IMR-90 (cell line): ENCODE measurements around the gene F2RL1. TPM values are rescaled to one million over a fixed set of nuclear protein-coding genes. Genes with fewer than 3 reads are reported as not detected.

Experiments
- ATAC-seq: fragments of 200-7000 bp; cut with Tn5 transposase; 2 replicates; pipeline ENCODE4 v1.9.1; 2020; ENCODE audit warnings: low read depth, mild to moderate bottlenecking, moderate library complexity
- BruUV-seq: library from RNA; stranded (reverse); fragments of 400-500 nt; replicated peaks from 2 replicates; lab custom pipeline; 2021; lab: Mats Ljungman, UMichigan
- CTCF ChIA-PET: fragments of 300-600 bp; formaldehyde crosslinking; extraction: SDS; loops from one replicate; lab custom pipeline; 2021; ENCODE audit warnings: antibody characterized with exemption; lab: Yijun Ruan, JAX
- POLR2A ChIA-PET: fragments of 300-600 bp; sonication (Branson Sonifier 250); formaldehyde crosslinking; loops from one replicate; lab custom pipeline; 2022; ENCODE audit warnings: antibody characterized with exemption; ENCODE audit not compliant: unreplicated experiment; lab: Charles Lee
- DNase-seq: peaks from one replicate; pipeline ENCODE4 v3.0.0; 2013
- H2AFZ ChIP-seq: replicated peaks from 2 replicates; pipeline ENCODE3; 2013; ENCODE audit warnings: low read length, mild to moderate bottlenecking; ENCODE audit not compliant: poor library complexity
- H2AK5ac ChIP-seq: 2 replicates; pipeline ENCODE4 v1.6.1; 2013; ENCODE audit warnings: low read depth, low read length, inconsistent platforms
- H2AK9ac ChIP-seq: replicated peaks from 2 replicates; pipeline ENCODE3; 2013; ENCODE audit warnings: mild to moderate bottlenecking, low read depth, low read length, moderate library complexity; ENCODE audit not compliant: poor library complexity
- H2BK120ac ChIP-seq: 2 replicates; pipeline ENCODE4 v1.6.1; 2013; ENCODE audit warnings: low read depth, low read length, inconsistent platforms
- H2BK15ac ChIP-seq: 3 replicates; pipeline ENCODE4 v1.6.1; 2013; ENCODE audit warnings: low read depth, low read length, inconsistent platforms
- H2BK20ac ChIP-seq: 2 replicates; pipeline ENCODE4 v1.6.1; 2013; ENCODE audit warnings: low read depth, mild to moderate bottlenecking, inconsistent platforms, low read length, moderate library complexity
- H2BK5ac ChIP-seq: 2 replicates; pipeline ENCODE4 v1.6.1; 2013; ENCODE audit warnings: mild to moderate bottlenecking, low read depth, low read length, inconsistent platforms; ENCODE audit not compliant: poor library complexity, severe bottlenecking
- H3K14ac ChIP-seq: replicated peaks from 2 replicates; pipeline ENCODE4 v1.6.1; 2013; ENCODE audit warnings: low read depth, low read length, inconsistent platforms
- H3K18ac ChIP-seq: 2 replicates; pipeline ENCODE4 v1.6.1; 2013; ENCODE audit warnings: low read depth, low read length, control low read depth
- H3K23ac ChIP-seq: 2 replicates; pipeline ENCODE4 v1.6.1; 2013; ENCODE audit warnings: low read depth, low read length, inconsistent platforms
- H3K27ac ChIP-seq: 2 replicates; pipeline ENCODE4 v1.5.1; 2013; ENCODE audit warnings: mild to moderate bottlenecking, control low read depth, low read length; ENCODE audit not compliant: insufficient read depth
- H3K27me3 ChIP-seq: 2 replicates; pipeline ENCODE4 v1.6.1; 2013; ENCODE audit warnings: low read length; ENCODE audit not compliant: control insufficient read depth, insufficient read depth
- H3K36me3 ChIP-seq: 2 replicates; pipeline ENCODE4 v1.6.1; 2013; ENCODE audit warnings: low read length, mixed read lengths; ENCODE audit not compliant: control insufficient read depth, insufficient read depth
- H3K4ac ChIP-seq: 2 replicates; pipeline ENCODE4 v1.6.1; 2013; ENCODE audit warnings: low read depth, low read length, inconsistent platforms
- H3K4me1 ChIP-seq: 2 replicates; pipeline ENCODE4 v1.6.1; 2013; ENCODE audit warnings: low read length, mixed read lengths; ENCODE audit not compliant: control insufficient read depth, insufficient read depth
- H3K4me2 ChIP-seq: 2 replicates; pipeline ENCODE4 v1.6.1; 2013; ENCODE audit warnings: low read depth, mild to moderate bottlenecking, control low read depth, low read length, moderate library complexity
- H3K4me3 ChIP-seq: 2 replicates; pipeline ENCODE4 v1.5.1; 2013; ENCODE audit warnings: low read depth, mild to moderate bottlenecking, control low read depth, low read length, moderate library complexity; ENCODE audit not compliant: insufficient read depth
- H3K56ac ChIP-seq: 2 replicates; pipeline ENCODE4 v1.6.1; 2013; ENCODE audit warnings: low read length, inconsistent platforms; ENCODE audit not compliant: insufficient read depth; ENCODE audit errors: extremely low read depth
- H3K79me1 ChIP-seq, 2 experiments: 2 replicates each; pipeline ENCODE4 v1.6.1; 2013; ENCODE audit warnings: low read length in 2 of 2, inconsistent platforms in 1 of 2, low read depth in 1 of 2
- H3K9ac ChIP-seq: 2 replicates; pipeline ENCODE4 v1.6.1; 2013; ENCODE audit warnings: low read depth, low read length, control low read depth
- H3K9me1 ChIP-seq: 2 replicates; pipeline ENCODE4 v1.6.1; 2013; ENCODE audit warnings: low read length, inconsistent platforms; ENCODE audit not compliant: insufficient read depth
- H3K9me3 ChIP-seq: 2 replicates; pipeline ENCODE4 v1.6.1; 2013; ENCODE audit warnings: low read length; ENCODE audit not compliant: control insufficient read depth, insufficient read depth
- H4K20me1 ChIP-seq: 2 replicates; pipeline ENCODE4 v1.6.1; 2013; ENCODE audit warnings: low read length, inconsistent platforms; ENCODE audit not compliant: insufficient read depth
- H4K5ac ChIP-seq: 2 replicates; pipeline ENCODE4 v1.6.1; 2013; ENCODE audit warnings: mild to moderate bottlenecking, low read depth, low read length, control low read depth
- H4K8ac ChIP-seq, 2 experiments: 2 replicates each; pipeline ENCODE4 v1.6.1; 2013; ENCODE audit warnings: low read depth in 2 of 2, low read length in 2 of 2, control low read depth in 1 of 2, inconsistent platforms in 1 of 2
- H4K91ac ChIP-seq: 2 replicates; pipeline ENCODE4 v1.6.1; 2013; ENCODE audit warnings: low read depth, low read length, inconsistent platforms; ENCODE audit not compliant: insufficient read depth
- BHLHE40 ChIP-seq: fragments of 150-350 bp; IDR thresholded peaks from 2 replicates; pipeline ENCODE4 v1.6.1; 2016; ENCODE audit warnings: mild to moderate bottlenecking, low read depth, low read length
- CHD1 ChIP-seq: IDR thresholded peaks from 2 replicates; pipeline ENCODE4 v1.6.1; 2012; ENCODE audit warnings: low read depth, low read length, improper control_type of control experiment
- ELK1 ChIP-seq: fragments of 150-350 bp; IDR thresholded peaks from 2 replicates; pipeline ENCODE4 v1.6.1; 2016; ENCODE audit warnings: low read depth, mild to moderate bottlenecking, low read length, moderate library complexity, borderline replicate concordance
- FOS ChIP-seq: fragments of 150-350 bp; IDR thresholded peaks from 2 replicates; pipeline ENCODE4 v1.6.1; 2016; ENCODE audit warnings: low read depth, low read length
- MAFK ChIP-seq: IDR thresholded peaks from 2 replicates; pipeline ENCODE4 v1.6.1; 2012; ENCODE audit warnings: low read depth, low read length, improper control_type of control experiment
- MAZ ChIP-seq: IDR thresholded peaks from 2 replicates; pipeline ENCODE4 v1.6.1; 2012; ENCODE audit warnings: low read depth, mild to moderate bottlenecking, low read length, improper control_type of control experiment, moderate library complexity, borderline replicate concordance
- MXI1 ChIP-seq: IDR thresholded peaks from 2 replicates; pipeline ENCODE4 v1.6.1; 2012; ENCODE audit warnings: low read depth, mild to moderate bottlenecking, low read length, moderate library complexity, borderline replicate concordance
- NFE2L2 ChIP-seq: fragments of 150-350 bp; IDR thresholded peaks from 2 replicates; pipeline ENCODE4 v1.6.1; 2016; ENCODE audit warnings: low read depth, mild to moderate bottlenecking, low read length
- POLR2A ChIP-seq: IDR thresholded peaks from 2 replicates; pipeline ENCODE4 v1.6.1; 2012; ENCODE audit warnings: mild to moderate bottlenecking, low read depth, low read length
- RAD21 ChIP-seq: IDR thresholded peaks from 2 replicates; pipeline ENCODE4 v1.6.1; 2012; ENCODE audit warnings: low read length, improper control_type of control experiment
- RCOR1 ChIP-seq: IDR thresholded peaks from 2 replicates; pipeline ENCODE4 v1.6.1; 2012; ENCODE audit warnings: mild to moderate bottlenecking, low read length, improper control_type of control experiment; ENCODE audit not compliant: insufficient replicate concordance
- RFX5 ChIP-seq: IDR thresholded peaks from 2 replicates; pipeline ENCODE4 v1.8.0; 2012; ENCODE audit warnings: low read depth, mild to moderate bottlenecking, low read length, moderate library complexity
- SMC3 ChIP-seq: fragments of 150-350 bp; IDR thresholded peaks from 2 replicates; pipeline ENCODE4 v1.6.1; 2016; ENCODE audit warnings: low read depth, mild to moderate bottlenecking, antibody characterized with exemption, low read length, moderate library complexity
- USF2 ChIP-seq: fragments of 150-350 bp; IDR thresholded peaks from 2 replicates; pipeline ENCODE4 v1.6.1; 2017; ENCODE audit warnings: mild to moderate bottlenecking, antibody characterized with exemption, low read length, low read depth
- whole genome bisulfite sequencing, 2 experiments: methylation state at CpG; one replicate each; pipeline versions ENCODE4 v1.1.5 to v1.1.7; 2013; ENCODE audit warnings: missing lambda C conversion rate in 2 of 2; ENCODE audit not compliant: insufficient read length in 1 of 2; ENCODE audit errors: extremely low coverage in 2 of 2; 5-methylcytosine and 5-hydroxymethylcytosine counted together
- dilution Hi-C: fragments of 300-500 bp; cut with HindIII; formaldehyde crosslinking; loops from one replicate; pipeline ENCODE4 v1.14.3; 2018; ENCODE audit warnings: low sequenced_read_pairs; ENCODE audit not compliant: unreplicated experiment
- in situ Hi-C: fragments of 300-500 bp; cut with MboI; formaldehyde crosslinking; loops from 3 replicates; pipeline ENCODE4 v1.14.3; 2019; ENCODE audit warnings: low sequenced_read_pairs, inconsistent platforms, mixed read lengths
- intact Hi-C: fragments of 100-400 bp; cut with micrococcal nuclease; formaldehyde crosslinking; loops from 2 replicates; pipeline ENCODE4 v1.10.0; 2022
- polyA plus RNA-seq, 3 experiments: library from polyadenylated mRNA; depleted of rRNA; stranded (reverse); fragments of >200 nt; gene quantifications; 2 replicates each; pipeline ENCODE4 v1.2.3, GENCODE V29; 2012; ENCODE audit warnings: low replicate concordance in 1 of 3
- total RNA-seq: library from RNA; depleted of rRNA; stranded (reverse); fragments of >200 nt; gene quantifications from 2 replicates; pipeline ENCODE4 v1.2.3, GENCODE V29; 2012
- TF ChIP-seq, protein P1 (sequence below): conservative IDR thresholded peaks from 2 replicates; pipeline ENCODE4 v1.5.1; 2012; ENCODE audit warnings: mild to moderate bottlenecking, low read depth, low read length, improper control_type of control experiment

Gene F2RL1
- total and polyA plus RNA-seq, 2 of the 4 experiments (the other 2 are of a cell fraction) = 5.6 to 12.4 TPM

DNA sequence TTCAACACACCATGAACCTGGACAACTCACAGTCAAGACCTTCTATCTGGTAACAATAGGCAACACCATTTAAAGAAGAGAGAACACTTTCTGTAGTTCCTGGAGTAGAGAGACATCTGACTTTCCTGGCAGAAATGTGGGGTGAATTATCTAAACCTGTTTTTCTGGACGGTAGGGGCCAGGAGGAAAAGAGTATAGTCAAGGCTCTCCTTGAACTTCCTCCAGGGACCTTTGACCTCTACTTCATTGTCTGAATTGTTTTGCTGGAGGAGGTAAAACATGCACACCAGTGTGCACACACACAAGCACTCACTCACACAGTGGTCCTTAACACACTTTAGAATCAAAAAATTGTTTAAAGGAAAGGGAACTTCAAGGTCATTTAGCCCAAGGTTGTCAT, 44.2 kb downstream of the F2RL1 start:
- no peaks in the 10 kb centered on the region for H3K36me3 ChIP-seq
- DNase-seq = no peak
- H3K79me1 ChIP-seq = no peaks in the 10 kb centered on the region
- peak overlapping the region; percentile 86 for H2AK5ac ChIP-seq
- BruUV-seq = no TSS peak
- H4K20me1 ChIP-seq = no peaks in the 10 kb centered on the region
- ChIA-PET CTCF (no interaction called here), POLR2A (no interaction called here)
- dilution Hi-C loops (no loop called here), in situ Hi-C loops (no loop called here), intact Hi-C loops (loop anchor here (5.0 to 10.0 kb wide), 2 partner anchors 261 to 372 kb away; no protein-coding TSS in a partner anchor)
- no peak overlapping the region for H3K9ac ChIP-seq
- H3K56ac ChIP-seq = no peak overlapping the region
- no peak for ATAC-seq
- no peaks in the 10 kb centered on the region for H3K27me3 ChIP-seq
- no CpG with 5 or more reads among the region's 1 CpG for WGBS, 2 experiments
- 0 out of 2 replicates have a peak overlapping the region, but pooled peaks have one; percentile 25 for H2BK120ac ChIP-seq
- TF ChIP-seq SMC3 (no peak), MXI1 (no peak), NFE2L2 (no peak), BHLHE40 (no peak), POLR2A (no peak), CHD1 (no peak), RAD21 (no peak), MAZ (no peak), RCOR1 (no peak), FOS (no peak), ELK1 (no peak), MAFK (no peak), USF2 (no peak), RFX5 (no peak)
- TF ChIP-seq, protein P1, sequence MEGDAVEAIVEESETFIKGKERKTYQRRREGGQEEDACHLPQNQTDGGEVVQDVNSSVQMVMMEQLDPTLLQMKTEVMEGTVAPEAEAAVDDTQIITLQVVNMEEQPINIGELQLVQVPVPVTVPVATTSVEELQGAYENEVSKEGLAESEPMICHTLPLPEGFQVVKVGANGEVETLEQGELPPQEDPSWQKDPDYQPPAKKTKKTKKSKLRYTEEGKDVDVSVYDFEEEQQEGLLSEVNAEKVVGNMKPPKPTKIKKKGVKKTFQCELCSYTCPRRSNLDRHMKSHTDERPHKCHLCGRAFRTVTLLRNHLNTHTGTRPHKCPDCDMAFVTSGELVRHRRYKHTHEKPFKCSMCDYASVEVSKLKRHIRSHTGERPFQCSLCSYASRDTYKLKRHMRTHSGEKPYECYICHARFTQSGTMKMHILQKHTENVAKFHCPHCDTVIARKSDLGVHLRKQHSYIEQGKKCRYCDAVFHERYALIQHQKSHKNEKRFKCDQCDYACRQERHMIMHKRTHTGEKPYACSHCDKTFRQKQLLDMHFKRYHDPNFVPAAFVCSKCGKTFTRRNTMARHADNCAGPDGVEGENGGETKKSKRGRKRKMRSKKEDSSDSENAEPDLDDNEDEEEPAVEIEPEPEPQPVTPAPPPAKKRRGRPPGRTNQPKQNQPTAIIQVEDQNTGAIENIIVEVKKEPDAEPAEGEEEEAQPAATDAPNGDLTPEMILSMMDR = no peak
- H3K4me2 ChIP-seq = no peak overlapping the region
- peaks cover 5% of the 10 kb centered on the region for H3K4me1 ChIP-seq
- H3K4me3 ChIP-seq = no peak overlapping the region
- no peak overlapping the region for H2AFZ ChIP-seq
- no peak overlapping the region for H3K18ac ChIP-seq
- H3K27ac ChIP-seq = no peak overlapping the region
- peak overlapping the region; percentile 21; the same call in 1 of the 2 replicates for H4K91ac ChIP-seq
- no peak overlapping the region for H3K23ac ChIP-seq
- peak overlapping the region; percentile 46 for H2BK20ac ChIP-seq
- H4K5ac ChIP-seq = no peak overlapping the region
- no peak overlapping the region for H2BK5ac ChIP-seq
- H2AK9ac ChIP-seq = no peak overlapping the region
- no peaks in the 10 kb centered on the region for H3K9me3 ChIP-seq
- no peak overlapping the region for H4K8ac ChIP-seq
- H3K4ac ChIP-seq = peak overlapping the region; percentile 65; the same call in 1 of the 2 replicates
- H2BK15ac ChIP-seq = peak overlapping the region; percentile 82
- H3K14ac ChIP-seq = peak overlapping the region; percentile 22; the same call in 1 of the 2 replicates
- H3K9me1 ChIP-seq = peaks cover 8% of the 10 kb centered on the region; the same call in 1 of the 2 replicates
